GM06990 (cell line): Measurements from ENCODE around the gene INTS2.

Experiments
- DNase-seq: peaks from one replicate; pipeline ENCODE4 v3.0.0-alpha.2; 2011; ENCODE audit not compliant: insufficient read length; ENCODE audit errors: extremely low read depth
- H3K27me3 ChIP-seq: replicated peaks from 2 replicates; pipeline ENCODE4 v1.6.0; 2011; ENCODE audit warnings: low read length; ENCODE audit not compliant: control insufficient read depth, insufficient read depth
- H3K36me3 ChIP-seq: 2 replicates; pipeline ENCODE4 v1.5.1; 2011; ENCODE audit warnings: low read length; ENCODE audit not compliant: control insufficient read depth, insufficient read depth
- H3K4me3 ChIP-seq: replicated peaks from 2 replicates; pipeline ENCODE4 v1.5.1; 2011; ENCODE audit warnings: low read depth, mild to moderate bottlenecking, control low read depth, low read length
- CTCF ChIP-seq: IDR thresholded peaks from 2 replicates; pipeline ENCODE4 v1.5.1; 2011; ENCODE audit warnings: low read length, control low read depth, mild to moderate bottlenecking, inconsistent platforms; ENCODE audit not compliant: insufficient read depth, poor library complexity, severe bottlenecking

Gene INTS2

GRCh38 chr17:61967729-61968128, 39.9 kb upstream of the INTS2 start:
- Histone ChIP-seq H3K4me3 (no peak overlapping the region), H3K27me3 (no peaks in the 10 kb centered on the region), H3K36me3 (peaks cover 16% of the 10 kb centered on the region)
- TF ChIP-seq CTCF, result no peak
- no peak for DNase-seq

GRCh38 chr17:61966191-61966590, 38.4 kb upstream of the INTS2 start:
- no peak for TF ChIP-seq CTCF
- no peaks in the 10 kb centered on the region for H3K27me3 ChIP-seq
- H3K4me3 ChIP-seq, result no peak overlapping the region
- no peak for DNase-seq
- peaks cover 15% of the 10 kb centered on the region for H3K36me3 ChIP-seq

- H3K27me3 ChIP-seq, result no peaks in the 10 kb centered on the region
- no peak for TF ChIP-seq CTCF
- no peak overlapping the region for H3K4me3 ChIP-seq
- peaks cover 9% of the 10 kb centered on the region for H3K36me3 ChIP-seq
- DNase-seq, result no peak
These were observed 27.8 kb upstream of the INTS2 start for GRCh38 chr17:61955619-61956018.

- Histone ChIP-seq H3K4me3 (no peak overlapping the region), H3K27me3 (no peaks in the 10 kb centered on the region), H3K36me3 (peaks cover 5% of the 10 kb centered on the region)
- no peak for DNase-seq
- no peak for TF ChIP-seq CTCF
These were observed 19.7 kb upstream of the INTS2 start for GRCh38 chr17:61947367-61948078.

GRCh38 chr17:61946359-61946758, 18.6 kb upstream of the INTS2 start:
- Histone ChIP-seq H3K4me3 (no peak overlapping the region), H3K27me3 (no peaks in the 10 kb centered on the region), H3K36me3 (peaks cover 5% of the 10 kb centered on the region)
- TF ChIP-seq CTCF, result no peak
- no peak for DNase-seq

GRCh38 chr17:61943117-61943516, 15.3 kb upstream of the INTS2 start:
- DNase-seq, result no peak
- no peaks in the 10 kb centered on the region for H3K27me3 ChIP-seq
- peaks cover 3% of the 10 kb centered on the region for H3K36me3 ChIP-seq
- H3K4me3 ChIP-seq, result no peak overlapping the region
- no peak for TF ChIP-seq CTCF
